ENCODE data around the gene MYO15A. TPM values are rescaled to one million over a fixed set of nuclear protein-coding genes. Genes with fewer than 3 reads are reported as not detected.

Gene MYO15A
- total and polyA plus RNA-seq, 2 experiments from 2014 or later, result 1.0 to 2.2 TPM

DNA sequence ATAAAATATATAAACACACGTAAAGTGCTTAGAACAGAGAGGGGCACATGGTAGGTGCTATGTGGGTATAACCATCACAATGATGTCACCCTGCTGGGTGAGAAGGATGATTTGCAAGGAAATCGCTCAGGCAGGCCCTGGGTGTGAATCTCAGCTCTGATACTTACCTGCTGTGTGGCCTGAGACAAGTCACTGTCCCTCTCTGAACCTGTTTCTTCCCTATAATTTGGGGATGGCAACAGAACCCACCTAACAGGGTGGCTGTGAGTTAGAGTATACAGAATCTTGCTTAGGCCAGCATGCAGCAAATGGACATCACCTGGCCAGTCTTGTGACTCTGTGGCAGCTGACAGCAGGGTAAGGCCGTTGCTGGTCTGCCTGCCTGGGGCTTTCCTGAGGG, 38.4 kb downstream of the MYO15A start (continued):
- TF ChIP-seq, protein P1, sequence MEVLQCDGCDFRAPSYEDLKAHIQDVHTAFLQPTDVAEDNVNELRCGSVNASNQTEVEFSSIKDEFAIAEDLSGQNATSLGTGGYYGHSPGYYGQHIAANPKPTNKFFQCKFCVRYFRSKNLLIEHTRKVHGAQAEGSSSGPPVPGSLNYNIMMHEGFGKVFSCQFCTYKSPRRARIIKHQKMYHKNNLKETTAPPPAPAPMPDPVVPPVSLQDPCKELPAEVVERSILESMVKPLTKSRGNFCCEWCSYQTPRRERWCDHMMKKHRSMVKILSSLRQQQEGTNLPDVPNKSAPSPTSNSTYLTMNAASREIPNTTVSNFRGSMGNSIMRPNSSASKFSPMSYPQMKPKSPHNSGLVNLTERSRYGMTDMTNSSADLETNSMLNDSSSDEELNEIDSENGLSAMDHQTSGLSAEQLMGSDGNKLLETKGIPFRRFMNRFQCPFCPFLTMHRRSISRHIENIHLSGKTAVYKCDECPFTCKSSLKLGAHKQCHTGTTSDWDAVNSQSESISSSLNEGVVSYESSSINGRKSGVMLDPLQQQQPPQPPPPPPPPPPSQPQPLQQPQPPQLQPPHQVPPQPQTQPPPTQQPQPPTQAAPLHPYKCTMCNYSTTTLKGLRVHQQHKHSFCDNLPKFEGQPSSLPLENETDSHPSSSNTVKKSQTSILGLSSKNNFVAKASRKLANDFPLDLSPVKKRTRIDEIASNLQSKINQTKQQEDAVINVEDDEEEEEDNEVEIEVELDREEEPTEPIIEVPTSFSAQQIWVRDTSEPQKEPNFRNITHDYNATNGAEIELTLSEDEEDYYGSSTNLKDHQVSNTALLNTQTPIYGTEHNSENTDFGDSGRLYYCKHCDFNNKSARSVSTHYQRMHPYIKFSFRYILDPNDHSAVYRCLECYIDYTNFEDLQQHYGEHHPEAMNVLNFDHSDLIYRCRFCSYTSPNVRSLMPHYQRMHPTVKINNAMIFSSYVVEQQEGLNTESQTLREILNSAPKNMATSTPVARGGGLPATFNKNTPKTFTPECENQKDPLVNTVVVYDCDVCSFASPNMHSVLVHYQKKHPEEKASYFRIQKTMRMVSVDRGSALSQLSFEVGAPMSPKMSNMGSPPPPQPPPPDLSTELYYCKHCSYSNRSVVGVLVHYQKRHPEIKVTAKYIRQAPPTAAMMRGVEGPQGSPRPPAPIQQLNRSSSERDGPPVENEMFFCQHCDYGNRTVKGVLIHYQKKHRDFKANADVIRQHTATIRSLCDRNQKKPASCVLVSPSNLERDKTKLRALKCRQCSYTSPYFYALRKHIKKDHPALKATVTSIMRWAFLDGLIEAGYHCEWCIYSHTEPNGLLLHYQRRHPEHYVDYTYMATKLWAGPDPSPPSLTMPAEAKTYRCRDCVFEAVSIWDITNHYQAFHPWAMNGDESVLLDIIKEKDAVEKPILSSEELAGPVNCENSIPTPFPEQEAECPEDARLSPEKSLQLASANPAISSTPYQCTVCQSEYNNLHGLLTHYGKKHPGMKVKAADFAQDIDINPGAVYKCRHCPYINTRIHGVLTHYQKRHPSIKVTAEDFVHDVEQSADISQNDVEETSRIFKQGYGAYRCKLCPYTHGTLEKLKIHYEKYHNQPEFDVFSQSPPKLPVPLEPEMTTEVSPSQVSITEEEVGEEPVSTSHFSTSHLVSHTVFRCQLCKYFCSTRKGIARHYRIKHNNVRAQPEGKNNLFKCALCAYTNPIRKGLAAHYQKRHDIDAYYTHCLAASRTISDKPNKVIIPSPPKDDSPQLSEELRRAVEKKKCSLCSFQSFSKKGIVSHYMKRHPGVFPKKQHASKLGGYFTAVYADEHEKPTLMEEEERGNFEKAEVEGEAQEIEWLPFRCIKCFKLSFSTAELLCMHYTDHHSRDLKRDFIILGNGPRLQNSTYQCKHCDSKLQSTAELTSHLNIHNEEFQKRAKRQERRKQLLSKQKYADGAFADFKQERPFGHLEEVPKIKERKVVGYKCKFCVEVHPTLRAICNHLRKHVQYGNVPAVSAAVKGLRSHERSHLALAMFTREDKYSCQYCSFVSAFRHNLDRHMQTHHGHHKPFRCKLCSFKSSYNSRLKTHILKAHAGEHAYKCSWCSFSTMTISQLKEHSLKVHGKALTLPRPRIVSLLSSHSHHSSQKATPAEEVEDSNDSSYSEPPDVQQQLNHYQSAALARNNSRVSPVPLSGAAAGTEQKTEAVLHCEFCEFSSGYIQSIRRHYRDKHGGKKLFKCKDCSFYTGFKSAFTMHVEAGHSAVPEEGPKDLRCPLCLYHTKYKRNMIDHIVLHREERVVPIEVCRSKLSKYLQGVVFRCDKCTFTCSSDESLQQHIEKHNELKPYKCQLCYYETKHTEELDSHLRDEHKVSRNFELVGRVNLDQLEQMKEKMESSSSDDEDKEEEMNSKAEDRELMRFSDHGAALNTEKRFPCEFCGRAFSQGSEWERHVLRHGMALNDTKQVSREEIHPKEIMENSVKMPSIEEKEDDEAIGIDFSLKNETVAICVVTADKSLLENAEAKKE (CRISPR knock-in tag; IDR thresholded peaks at IDR 0.05), result no peak
- no peak for TF ChIP-seq CREB1 (CRISPR knock-in tag; IDR thresholded peaks at IDR 0.05; ENCODE audit: low read depth)
- TF ChIP-seq ZNF114 (CRISPR knock-in tag; IDR thresholded peaks at IDR 0.05), result no peak
- TF ChIP-seq POLR2AphosphoS5 (IDR thresholded peaks at IDR 0.05; ENCODE audit: low read depth), result no peak
- TF ChIP-seq EZH2phosphoT487 (IDR thresholded peaks at IDR 0.05; ENCODE audit: unreplicated experiment), result no peak
- no peak for TF ChIP-seq NANOG (IDR thresholded peaks at IDR 0.05; ENCODE audit: borderline replicate concordance)

DNA sequence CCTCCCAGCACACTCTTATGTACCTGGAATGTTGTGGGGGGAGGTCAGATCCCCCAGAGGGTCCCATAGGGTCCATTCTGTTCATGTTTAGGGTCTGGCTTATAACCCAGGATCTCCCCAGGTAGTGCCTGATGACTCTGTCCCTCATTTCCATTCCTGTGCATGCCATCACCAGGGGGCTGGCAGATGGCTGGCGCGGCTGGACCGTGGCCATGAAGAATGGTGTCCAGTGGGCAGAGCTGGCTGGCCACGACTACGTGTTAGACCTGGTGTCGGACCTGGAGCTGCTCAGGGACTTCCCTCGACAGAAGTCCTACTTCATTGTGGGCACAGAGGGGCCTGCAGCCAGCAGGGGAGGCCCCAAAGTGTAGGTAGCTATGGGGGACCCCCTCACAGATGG, 40.0 kb downstream of the MYO15A start:
- no peak overlapping the region for H2AFZ ChIP-seq

More for the DNA sequence above, 40.0 kb downstream of the MYO15A start:
- no peak overlapping the region for H3K4me3 ChIP-seq
- no peaks in the 10 kb centered on the region for H3K9me2 ChIP-seq (ENCODE audit: insufficient read depth)
- H3K4me2 ChIP-seq, result no peak overlapping the region
- H4K20me1 ChIP-seq (replicated peaks; ENCODE audit: insufficient read depth), result no peaks in the 10 kb centered on the region
- no peaks in the 10 kb centered on the region; the same call in 1 of the 2 replicates for H3K79me2 ChIP-seq (replicated peaks; ENCODE audit: insufficient read depth)
- DNase-seq (ENCODE audit: low spot score) (no peak), ATAC-seq (no peak)
- no peak overlapping the region for H3K27ac ChIP-seq (ENCODE audit: low read depth)
- Mint-ChIP-seq H3K36me3 (ENCODE audit: low read depth) (no peaks in the 10 kb centered on the region; the same call in 2 of the 3 replicates), H3K27ac (no peak overlapping the region), H3K4me1 (peaks cover 6% of the 10 kb centered on the region), H3K4me3 (no peak overlapping the region), H3K9me3 (no peaks in the 10 kb centered on the region), H3K27me3 (ENCODE audit: insufficient read depth, low read depth, poor library complexity) (peaks cover 14% of the 10 kb centered on the region)
- peaks cover 4% of the 10 kb centered on the region; the same call in 1 of the 2 replicates for H3K4me1 ChIP-seq (ENCODE audit: insufficient read depth)
- TF ChIP-seq, protein P2, sequence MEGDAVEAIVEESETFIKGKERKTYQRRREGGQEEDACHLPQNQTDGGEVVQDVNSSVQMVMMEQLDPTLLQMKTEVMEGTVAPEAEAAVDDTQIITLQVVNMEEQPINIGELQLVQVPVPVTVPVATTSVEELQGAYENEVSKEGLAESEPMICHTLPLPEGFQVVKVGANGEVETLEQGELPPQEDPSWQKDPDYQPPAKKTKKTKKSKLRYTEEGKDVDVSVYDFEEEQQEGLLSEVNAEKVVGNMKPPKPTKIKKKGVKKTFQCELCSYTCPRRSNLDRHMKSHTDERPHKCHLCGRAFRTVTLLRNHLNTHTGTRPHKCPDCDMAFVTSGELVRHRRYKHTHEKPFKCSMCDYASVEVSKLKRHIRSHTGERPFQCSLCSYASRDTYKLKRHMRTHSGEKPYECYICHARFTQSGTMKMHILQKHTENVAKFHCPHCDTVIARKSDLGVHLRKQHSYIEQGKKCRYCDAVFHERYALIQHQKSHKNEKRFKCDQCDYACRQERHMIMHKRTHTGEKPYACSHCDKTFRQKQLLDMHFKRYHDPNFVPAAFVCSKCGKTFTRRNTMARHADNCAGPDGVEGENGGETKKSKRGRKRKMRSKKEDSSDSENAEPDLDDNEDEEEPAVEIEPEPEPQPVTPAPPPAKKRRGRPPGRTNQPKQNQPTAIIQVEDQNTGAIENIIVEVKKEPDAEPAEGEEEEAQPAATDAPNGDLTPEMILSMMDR (conservative IDR thresholded peaks at IDR 0.05; ENCODE audit: low read depth in 2 of 2), result no peak
- H3K27me3 ChIP-seq (ENCODE audit: insufficient read depth), result no peaks in the 10 kb centered on the region
- no peaks in the 10 kb centered on the region for H3K36me3 ChIP-seq (ENCODE audit: insufficient read depth)
- H3F3A ChIP-seq (replicated peaks; ENCODE audit: low read depth), result no peaks in the 10 kb centered on the region

Data from GM23338 (cell line).